ENCODE data around the gene CCDC149. TPM values are rescaled to one million over a fixed set of nuclear protein-coding genes. Genes with fewer than 3 reads are reported as not detected.

Gene CCDC149
- total RNA-seq, 1 donor from 2014 or later, result 21.5 TPM

DNA sequence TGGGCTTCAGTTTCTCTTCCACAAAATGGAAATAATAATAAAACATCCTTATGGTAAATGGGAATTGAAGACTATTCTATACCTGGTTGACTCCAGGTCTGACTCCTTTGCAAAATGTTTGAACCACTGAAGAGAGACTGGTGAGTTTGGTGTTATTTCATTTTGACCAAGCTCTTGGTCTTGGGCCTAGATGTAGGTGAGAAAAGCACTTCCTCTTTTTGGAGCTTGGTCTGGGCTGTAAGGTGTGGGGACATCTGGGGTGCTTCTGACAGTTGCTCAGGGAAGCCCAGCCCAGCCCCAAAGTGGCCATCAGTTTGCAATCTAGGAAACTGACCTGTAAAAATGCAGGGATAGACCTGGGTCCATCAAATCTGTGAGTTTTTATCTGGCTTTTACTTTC, 144.2 kb downstream of the CCDC149 start:
- H3K9me3 Mint-ChIP-seq (ENCODE audit: low read depth), result peaks cover 3% of the 10 kb centered on the region
- DNase-seq (ENCODE audit: low spot score), result no peak
- H3K27ac Mint-ChIP-seq (ENCODE audit: unreplicated experiment), result no peak overlapping the region
- no peaks in the 10 kb centered on the region for H3K27me3 Mint-ChIP-seq (ENCODE audit: low read depth)
- TF ChIP-seq, protein P1, sequence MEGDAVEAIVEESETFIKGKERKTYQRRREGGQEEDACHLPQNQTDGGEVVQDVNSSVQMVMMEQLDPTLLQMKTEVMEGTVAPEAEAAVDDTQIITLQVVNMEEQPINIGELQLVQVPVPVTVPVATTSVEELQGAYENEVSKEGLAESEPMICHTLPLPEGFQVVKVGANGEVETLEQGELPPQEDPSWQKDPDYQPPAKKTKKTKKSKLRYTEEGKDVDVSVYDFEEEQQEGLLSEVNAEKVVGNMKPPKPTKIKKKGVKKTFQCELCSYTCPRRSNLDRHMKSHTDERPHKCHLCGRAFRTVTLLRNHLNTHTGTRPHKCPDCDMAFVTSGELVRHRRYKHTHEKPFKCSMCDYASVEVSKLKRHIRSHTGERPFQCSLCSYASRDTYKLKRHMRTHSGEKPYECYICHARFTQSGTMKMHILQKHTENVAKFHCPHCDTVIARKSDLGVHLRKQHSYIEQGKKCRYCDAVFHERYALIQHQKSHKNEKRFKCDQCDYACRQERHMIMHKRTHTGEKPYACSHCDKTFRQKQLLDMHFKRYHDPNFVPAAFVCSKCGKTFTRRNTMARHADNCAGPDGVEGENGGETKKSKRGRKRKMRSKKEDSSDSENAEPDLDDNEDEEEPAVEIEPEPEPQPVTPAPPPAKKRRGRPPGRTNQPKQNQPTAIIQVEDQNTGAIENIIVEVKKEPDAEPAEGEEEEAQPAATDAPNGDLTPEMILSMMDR (IDR thresholded peaks at IDR 0.05), result no peak
- H3K36me3 Mint-ChIP-seq (ENCODE audit: low read depth), result no peaks in the 10 kb centered on the region
- peaks cover 33% of the 10 kb centered on the region for H3K4me1 Mint-ChIP-seq (ENCODE audit: low read depth)
- H3K4me3 Mint-ChIP-seq (ENCODE audit: unreplicated experiment), result no peak overlapping the region

DNA sequence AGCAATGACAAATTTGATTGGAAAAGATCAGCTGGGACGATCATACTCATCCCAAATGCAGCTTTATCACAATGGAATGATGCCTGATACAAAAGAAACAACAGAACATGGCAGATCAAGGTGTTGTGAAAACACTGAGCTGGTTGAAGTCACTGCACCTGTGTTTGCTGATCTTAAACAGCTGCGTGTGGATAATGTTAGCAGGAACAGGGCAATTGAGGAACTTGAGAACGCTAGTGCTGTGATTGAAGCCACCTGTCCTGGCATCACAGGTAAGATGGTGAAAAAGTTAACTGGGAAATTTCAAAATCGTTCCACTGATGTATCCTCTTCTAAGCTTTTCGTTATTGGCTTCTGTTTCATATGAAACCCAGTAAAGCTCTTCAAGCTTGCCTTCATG, 144.8 kb downstream of the CCDC149 start:
- no peak overlapping the region for H3K4me3 Mint-ChIP-seq (ENCODE audit: unreplicated experiment)
- peaks cover 36% of the 10 kb centered on the region for H3K4me1 Mint-ChIP-seq (ENCODE audit: low read depth)
- DNase-seq (ENCODE audit: low spot score), result no peak
- peaks cover 3% of the 10 kb centered on the region for H3K9me3 Mint-ChIP-seq (ENCODE audit: low read depth)
- no peak overlapping the region for H3K27ac Mint-ChIP-seq (ENCODE audit: unreplicated experiment)
- H3K36me3 Mint-ChIP-seq (ENCODE audit: low read depth), result no peaks in the 10 kb centered on the region
- TF ChIP-seq, protein P1 (IDR thresholded peaks at IDR 0.05), result no peak
- H3K27me3 Mint-ChIP-seq (ENCODE audit: low read depth), result no peaks in the 10 kb centered on the region

DNA sequence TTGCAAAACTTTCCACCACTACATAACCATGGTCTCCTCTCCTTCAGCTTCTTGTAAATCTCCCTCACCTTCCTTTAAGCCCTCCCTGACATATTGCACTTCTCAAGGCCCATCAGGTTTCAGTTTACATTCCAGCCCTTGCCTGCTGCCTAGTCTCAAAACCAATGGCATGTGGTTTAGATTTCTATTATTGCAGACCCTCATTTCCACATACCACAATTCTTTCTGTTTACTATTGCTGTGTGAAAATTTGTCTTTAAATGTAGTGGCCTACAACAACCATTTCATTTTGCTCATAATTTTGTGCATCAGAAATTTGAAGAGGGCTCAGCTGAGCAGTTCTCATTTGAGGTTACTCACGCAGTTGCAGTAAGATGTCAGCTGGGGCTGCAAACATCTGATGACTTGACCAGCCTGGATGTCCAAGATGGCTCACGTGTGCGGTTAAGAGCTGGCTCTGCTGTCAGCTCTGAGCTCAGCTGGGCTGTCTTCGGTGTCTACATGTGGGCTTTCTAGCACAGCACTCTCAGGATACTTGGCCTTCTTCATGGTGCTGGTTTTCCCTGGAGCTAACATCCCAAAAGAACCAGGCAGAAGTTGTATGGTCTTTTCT, 147.4 kb downstream of the CCDC149 start:
- H3K27ac Mint-ChIP-seq (ENCODE audit: unreplicated experiment), result no peak overlapping the region

DNA sequence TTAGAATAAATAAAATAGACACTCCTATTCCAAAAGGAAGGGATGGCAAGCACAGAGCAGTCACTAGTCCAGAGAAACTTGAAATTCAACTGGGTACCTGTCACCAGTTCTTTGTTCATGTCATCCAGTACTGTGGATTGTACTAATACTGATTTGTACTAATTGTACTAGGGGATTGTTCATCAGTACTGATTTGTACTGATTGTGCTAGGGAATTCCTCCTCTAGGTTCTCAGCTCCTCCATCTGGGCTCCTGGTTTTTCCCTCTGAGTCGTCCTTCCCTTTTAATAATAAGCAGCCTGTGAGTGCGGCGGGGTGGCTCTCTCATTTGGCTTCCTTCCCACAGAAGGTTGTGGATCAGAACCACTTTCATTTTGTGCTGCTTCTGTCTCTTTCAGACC, 148.5 kb downstream of the CCDC149 start:
- no peaks in the 10 kb centered on the region for H3K36me3 Mint-ChIP-seq (ENCODE audit: low read depth)
- peak overlapping the region; percentile 90 for H3K27ac Mint-ChIP-seq (ENCODE audit: unreplicated experiment)
- no peaks in the 10 kb centered on the region for H3K27me3 Mint-ChIP-seq (ENCODE audit: low read depth)
- no peak for DNase-seq (ENCODE audit: low spot score)
- H3K4me1 Mint-ChIP-seq (ENCODE audit: low read depth), result peaks cover 20% of the 10 kb centered on the region
- H3K9me3 Mint-ChIP-seq (ENCODE audit: low read depth), result peaks cover 3% of the 10 kb centered on the region
- TF ChIP-seq, protein P1 (IDR thresholded peaks at IDR 0.05), result no peak
- H3K4me3 Mint-ChIP-seq (ENCODE audit: unreplicated experiment), result no peak overlapping the region

More for the DNA sequence above, 147.4 kb downstream of the CCDC149 start:
- peaks cover 3% of the 10 kb centered on the region for H3K9me3 Mint-ChIP-seq (ENCODE audit: low read depth)
- no peaks in the 10 kb centered on the region for H3K27me3 Mint-ChIP-seq (ENCODE audit: low read depth)
- H3K4me3 Mint-ChIP-seq (ENCODE audit: unreplicated experiment), result no peak overlapping the region
- no peaks in the 10 kb centered on the region for H3K36me3 Mint-ChIP-seq (ENCODE audit: low read depth)
- H3K4me1 Mint-ChIP-seq (ENCODE audit: low read depth), result peaks cover 31% of the 10 kb centered on the region
- TF ChIP-seq, protein P1 (IDR thresholded peaks at IDR 0.05), result no peak
- DNase-seq (ENCODE audit: low spot score), result no peak

DNA sequence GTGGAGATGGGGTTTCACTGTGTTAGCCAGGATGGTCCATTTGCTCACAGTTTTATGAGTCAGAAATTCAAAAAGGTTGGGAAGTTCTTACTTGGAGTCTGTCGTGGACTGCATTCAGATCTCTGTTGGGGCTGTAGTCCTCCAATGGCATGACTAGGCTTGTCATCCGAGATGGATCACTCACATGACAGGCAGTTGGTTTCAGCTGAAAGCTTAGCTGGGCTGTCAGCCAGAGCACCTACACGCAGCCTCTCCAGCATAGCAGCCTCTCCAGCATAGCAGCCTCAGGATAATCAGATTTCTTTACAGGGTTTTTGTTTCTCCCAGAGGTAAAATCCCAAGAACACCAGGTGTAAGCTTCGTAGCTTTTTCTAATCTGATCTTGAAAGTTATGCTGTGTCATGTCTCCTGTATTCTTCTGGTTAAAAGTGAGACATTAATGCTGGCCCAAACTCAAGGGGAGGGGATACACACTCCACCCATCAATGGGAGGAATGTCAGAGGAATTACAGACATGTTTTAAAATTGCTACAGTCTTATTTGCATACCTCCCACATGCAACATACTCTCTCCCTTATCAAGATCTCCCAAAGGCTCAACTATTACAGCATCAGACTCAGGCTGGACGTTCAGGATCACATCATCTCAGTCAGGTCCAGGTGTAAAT, 149.1 kb downstream of the CCDC149 start:
- TF ChIP-seq, protein P1 (IDR thresholded peaks at IDR 0.05), result no peak
- no peak for DNase-seq (ENCODE audit: low spot score)
- Mint-ChIP-seq H3K27ac (ENCODE audit: unreplicated experiment) (peak overlapping the region; percentile 90), H3K4me3 (ENCODE audit: unreplicated experiment) (peak overlapping the region; percentile 47), H3K4me1 (ENCODE audit: low read depth) (peaks cover 20% of the 10 kb centered on the region), H3K36me3 (ENCODE audit: low read depth) (no peaks in the 10 kb centered on the region), H3K27me3 (ENCODE audit: low read depth) (no peaks in the 10 kb centered on the region), H3K9me3 (ENCODE audit: low read depth) (peaks cover 8% of the 10 kb centered on the region)

Other genes with a start within 250 kb of the CCDC149 start
- gene SOD3, start 117.5 kb downstream of the CCDC149 start, total RNA-seq, result 4.2 to 22.9 TPM (median 22.3 TPM) in 3 replicates
- gene LGI2, start 117.9 kb upstream of the CCDC149 start, total RNA-seq, result 0.30 to 0.85 TPM (median 0.36 TPM) in 3 replicates
- 5.4 to 7.8 TPM (median 6.1 TPM) in 3 replicates for gene SEPSECS, start 247.4 kb upstream of the CCDC149 start, total RNA-seq